H1 (cell line): ENCODE data around the gene DAGLA. TPM values are rescaled to one million over a fixed set of nuclear protein-coding genes. Genes with fewer than 3 reads are reported as not detected.

Experiments used
- CTCF ChIA-PET: fragments of 300-600 bp; sonication (Branson Sonifier 250); formaldehyde crosslinking; loops from one replicate; lab custom pipeline; 2021; ENCODE audit not compliant: partially characterized antibody; lab: Charles Lee
- POLR2A ChIA-PET: fragments of 300-600 bp; sonication (Branson Sonifier 250); formaldehyde crosslinking; loops from one replicate; lab custom pipeline; 2021; ENCODE audit warnings: inconsistent platforms; ENCODE audit not compliant: partially characterized antibody; lab: Charles Lee
- DNase-seq, 2 experiments: peaks; one replicate each; pipeline versions ENCODE4 v3.0.0 to v3.0.0-alpha.2; 2010 to 2022; ENCODE audit warnings: low spot score in 2 of 2, low read depth in 1 of 2, mixed read lengths in 1 of 2
- FAIRE-seq: peaks from 2 replicates; lab custom pipeline; 2011; peaks lifted over from hg19 to GRCh38; lab: Jason Lieb, UNC
- H2AFZ ChIP-seq: 2 replicates; pipeline ENCODE4 v1.8.1; 2012; ENCODE audit warnings: low read length, inconsistent platforms
- H2AK5ac ChIP-seq: 2 replicates; pipeline ENCODE4 v1.6.1; 2013; ENCODE audit warnings: low read depth, low read length
- H2BK120ac ChIP-seq: replicated peaks from 2 replicates; pipeline ENCODE3; 2013; ENCODE audit warnings: low read depth, low read length, inconsistent platforms
- H2BK12ac ChIP-seq: 2 replicates; pipeline ENCODE4 v1.6.1; 2013; ENCODE audit warnings: low read depth, low read length
- H2BK15ac ChIP-seq: 2 replicates; pipeline ENCODE4 v1.6.1; 2013; ENCODE audit warnings: low read length
- H2BK20ac ChIP-seq: 2 replicates; pipeline ENCODE4 v1.6.1; 2013; ENCODE audit warnings: low read length
- H2BK5ac ChIP-seq: 2 replicates; pipeline ENCODE4 v1.6.1; 2013; ENCODE audit warnings: low read depth, low read length
- H3K14ac ChIP-seq: 2 replicates; pipeline ENCODE4 v1.6.1; 2013; ENCODE audit warnings: inconsistent platforms; ENCODE audit not compliant: insufficient read length
- H3K18ac ChIP-seq: 2 replicates; pipeline ENCODE4 v1.6.1; 2013; ENCODE audit warnings: low read length; ENCODE audit errors: extremely low read depth
- H3K23ac ChIP-seq: 2 replicates; pipeline ENCODE4 v1.6.1; 2013; ENCODE audit warnings: inconsistent platforms; ENCODE audit not compliant: insufficient read length
- H3K23me2 ChIP-seq: 2 replicates; pipeline ENCODE4 v1.6.1; 2013; ENCODE audit warnings: low read depth, low read length
- H3K27ac ChIP-seq: 2 replicates; pipeline ENCODE4 v1.6.1; 2011; ENCODE audit warnings: low read depth, low read length, inconsistent platforms
- H3K27me3 ChIP-seq, 4 experiments: replicated peaks in 1 of 4; 1 replicate in 1 of 4; 2 replicates in 3 of 4; pipeline versions ENCODE4 v1.6.1 to v1.8.1; 2011 to 2013; ENCODE audit warnings: low read length in 3 of 4, mild to moderate bottlenecking in 3 of 4, inconsistent platforms in 2 of 4, mixed read lengths in 2 of 4, moderate library complexity in 1 of 4; ENCODE audit not compliant: control insufficient read depth in 3 of 4, insufficient read depth in 3 of 4; ENCODE audit errors: extremely low read depth in 1 of 4
- H3K36me3 ChIP-seq, 4 experiments: 2 replicates each; pipeline versions ENCODE4 v1.6.1 to v1.8.1; 2011 to 2013; ENCODE audit warnings: mild to moderate bottlenecking in 4 of 4, low read length in 3 of 4, moderate library complexity in 2 of 4, control low read depth in 1 of 4, inconsistent platforms in 1 of 4; ENCODE audit not compliant: insufficient read depth in 4 of 4, control insufficient read depth in 2 of 4
- H3K4ac ChIP-seq: replicated peaks from 2 replicates; pipeline ENCODE3; 2013; ENCODE audit warnings: low read length, low read depth, mixed read lengths, inconsistent platforms; ENCODE audit not compliant: insufficient read length
- H3K4me1 ChIP-seq, 4 experiments: replicated peaks in 1 of 4; 1 replicate in 1 of 4; 2 replicates in 3 of 4; pipeline versions ENCODE4 v1.6.1 to v1.8.1; 2011 to 2013; ENCODE audit warnings: low read length in 3 of 4, inconsistent platforms in 2 of 4, mixed read lengths in 1 of 4; ENCODE audit not compliant: insufficient read depth in 4 of 4, control insufficient read depth in 3 of 4
- H3K4me2 ChIP-seq, 2 experiments: 2 replicates each; pipeline versions ENCODE4 v1.6.1 to v1.8.1; 2011 to 2013; ENCODE audit warnings: low read depth in 2 of 2, low read length in 2 of 2, control low read depth in 1 of 2, inconsistent platforms in 1 of 2, mild to moderate bottlenecking in 1 of 2; ENCODE audit not compliant: insufficient read depth in 1 of 2
- H3K4me3 ChIP-seq, 4 experiments: fragments of 200-600, 300-600 bp in 1 of 4; sonication (generic), shearing (Covaris generic), sonication (Bioruptor Twin) in 1 of 4; 2 replicates each; pipeline versions ENCODE4 v1.5.1 to v1.8.1; 2011 to 2016; ENCODE audit warnings: low read length in 4 of 4, low read depth in 3 of 4, control low read depth in 2 of 4, inconsistent platforms in 2 of 4, mild to moderate bottlenecking in 2 of 4, mixed read lengths in 1 of 4, moderate library complexity in 1 of 4; ENCODE audit not compliant: insufficient read depth in 2 of 4; ENCODE audit errors: extremely low read depth in 1 of 4
- H3K56ac ChIP-seq: replicated peaks from 2 replicates; pipeline ENCODE3; 2013; ENCODE audit warnings: low read depth, mild to moderate bottlenecking, mixed read lengths, low read length, inconsistent platforms; ENCODE audit not compliant: insufficient read length
- H3K79me1 ChIP-seq: 2 replicates; pipeline ENCODE4 v1.6.1; 2013; ENCODE audit warnings: low read depth, low read length, control low read depth
- H3K79me2 ChIP-seq, 2 experiments: 2 replicates each; pipeline versions ENCODE4 v1.6.1 to v1.8.1; 2012 to 2013; ENCODE audit warnings: low read length in 2 of 2, mild to moderate bottlenecking in 2 of 2, inconsistent platforms in 1 of 2; ENCODE audit not compliant: insufficient read depth in 2 of 2, control insufficient read depth in 1 of 2
- H3K9ac ChIP-seq, 4 experiments: replicated peaks in 1 of 4; 1 replicate in 1 of 4; 2 replicates in 3 of 4; pipeline versions ENCODE4 v1.6.1 to v1.8.1; 2011 to 2013; ENCODE audit warnings: low read depth in 3 of 4, low read length in 3 of 4, control low read depth in 2 of 4, mild to moderate bottlenecking in 2 of 4, moderate library complexity in 2 of 4, inconsistent platforms in 1 of 4; ENCODE audit errors: extremely low read depth in 1 of 4
- H3K9me3 ChIP-seq, 2 experiments: 2 replicates each; pipeline versions ENCODE4 v1.6.1 to v1.8.1; 2012 to 2013; ENCODE audit warnings: mild to moderate bottlenecking in 2 of 2, moderate library complexity in 2 of 2, control low read depth in 1 of 2, inconsistent platforms in 1 of 2, low read depth in 1 of 2, low read length in 1 of 2, mixed read lengths in 1 of 2; ENCODE audit not compliant: insufficient read depth in 2 of 2
- H4K20me1 ChIP-seq, 2 experiments: replicated peaks in 1 of 2; 2 replicates each; pipeline versions ENCODE3 to v1.8.1; 2011 to 2013; ENCODE audit warnings: inconsistent platforms in 2 of 2, low read length in 2 of 2, mild to moderate bottlenecking in 1 of 2; ENCODE audit not compliant: insufficient read depth in 2 of 2, control insufficient read depth in 1 of 2
- H4K5ac ChIP-seq: 2 replicates; pipeline ENCODE4 v1.6.1; 2013; ENCODE audit warnings: low read length, low read depth, mixed read lengths, inconsistent platforms; ENCODE audit not compliant: insufficient read length
- H4K8ac ChIP-seq: 2 replicates; pipeline ENCODE4 v1.8.0; 2013; ENCODE audit warnings: mild to moderate bottlenecking, moderate library complexity, low read length, inconsistent platforms; ENCODE audit not compliant: insufficient read depth; ENCODE audit errors: extremely low read depth
- H4K91ac ChIP-seq: replicated peaks from 2 replicates; pipeline ENCODE3; 2013; ENCODE audit warnings: low read length, mixed read lengths, inconsistent platforms; ENCODE audit not compliant: insufficient read length
- E2F6 ChIP-seq: IDR thresholded peaks from 2 replicates; pipeline ENCODE4 v1.6.1; 2012; ENCODE audit warnings: inconsistent platforms
- SIX5 ChIP-seq: IDR thresholded peaks from 2 replicates; pipeline ENCODE4 v1.6.1; 2011; ENCODE audit warnings: mild to moderate bottlenecking, low read depth, low read length
- USF2 ChIP-seq: IDR thresholded peaks from 2 replicates; pipeline ENCODE4 v1.6.1; 2011; ENCODE audit warnings: low read length, improper control_type of control experiment
- WGBS, 2 experiments: shearing (Covaris generic) in 1 of 2; methylation state at CpG; one replicate each; pipeline versions ENCODE4 v1.1.6 to v1.1.7; 2013 to 2015; ENCODE audit warnings: low lambda C conversion rate in 2 of 2, mixed read lengths in 2 of 2, inconsistent platforms in 1 of 2, low coverage in 1 of 2, missing lambda C conversion rate in 1 of 2; ENCODE audit not compliant: insufficient replicate concordance in 2 of 2, insufficient coverage in 1 of 2, insufficient read length in 1 of 2; ENCODE audit errors: extremely low coverage in 1 of 2, missing lambda C conversion rate in 1 of 2; 5-methylcytosine and 5-hydroxymethylcytosine counted together
- polyA plus RNA-seq, 7 experiments: library from polyadenylated mRNA; depleted of rRNA in 3 of 7; stranded (reverse) in 5 of 7; unstranded in 2 of 7; fragments of >200 nt in 5 of 7; fragments of 200-250 nt in 2 of 7; gene quantifications; 1 replicate in 5 of 7; 2 replicates in 1 of 7; 4 replicates in 1 of 7; pipeline versions ENCODE4 v1.2.1 to v1.2.3, GENCODE V29; 2011 to 2013; ENCODE audit warnings: missing spikeins in 2 of 7, mixed read lengths in 2 of 7
- total RNA-seq: library from RNA; stranded (reverse); fragmentation: NEBNext Ultra II Directional; extraction: Animal tissue kit (Norgen Biotek cat#: 25700); gene quantifications from 2 replicates; pipeline ENCODE4 v1.2.1, GENCODE V29; 2021

DAGLA gene
- total and polyA plus RNA-seq, 2 of the 8 experiments (the other 6 are each of a cell fraction or from before 2014, with no cell fraction given), result 3.6 to 6.6 TPM

GRCh38 chr11:61756452-61757212 is 76.4 kb downstream of the DAGLA start:
- Histone ChIP-seq H3K4me2 (no peak overlapping the region), H3K79me1 (no peaks in the 10 kb centered on the region), H2BK120ac (no peak overlapping the region), H3K79me2 (no peaks in the 10 kb centered on the region), H2BK20ac (peak overlapping the region; percentile 34; the same call in 1 of the 2 replicates), H2BK5ac (peak overlapping the region; percentile 75; the same call in 1 of the 2 replicates), H3K4me3 (no peak overlapping the region), H3K14ac (no peak overlapping the region), H3K36me3 (no peaks in the 10 kb centered on the region), H3K18ac (peak overlapping the region; percentile 38; the same call in 1 of the 2 replicates), H4K91ac (no peak overlapping the region), H2AFZ (no peak overlapping the region), H4K5ac (no peak overlapping the region), H2AK5ac (peak overlapping the region; percentile 83; the same call in 1 of the 2 replicates), H3K4ac (no peak overlapping the region), H4K8ac (no peak overlapping the region), H3K27me3 (peaks cover 4 to 21% (median 15%) of the 10 kb centered on the region in 4 experiments), H4K20me1 (peaks cover 0 to 1% of the 10 kb centered on the region in 2 experiments), H3K9me3 (no peaks in the 10 kb centered on the region), H3K23ac (no peak overlapping the region), H2BK12ac (peak overlapping the region; percentile 81; the same call in 1 of the 2 replicates), H3K23me2 (no peaks in the 10 kb centered on the region), H3K9ac (no peak overlapping the region), H3K56ac (no peak overlapping the region), H3K4me1 (peaks cover 0 to 19% (median 13%) of the 10 kb centered on the region in 4 experiments; a peak in 6 of 7 replicates), H3K27ac (no peak overlapping the region), H2BK15ac (peak overlapping the region; percentile 95; the same call in 1 of the 2 replicates)
- 74% methylated on average over 8 of the region's 9 CpGs; no CpG with 5 or more reads in 1 of the 2 experiments for WGBS, 2 experiments
- DNase-seq (no peak), FAIRE-seq (no peak)
- ChIA-PET CTCF (interaction anchor here (0.5 to 6.0 kb wide), 10 partner anchors 10 to 373 kb away, joined by 3 to 48 read pairs (median 4); no protein-coding TSS in a partner anchor), POLR2A (interaction anchor here (3.5 kb wide), 1 partner anchor 36 kb away, joined by 13 read pairs; the partner anchor contains the start of genes FEN1 and TMEM258)
- TF ChIP-seq E2F6 (no peak), SIX5 (no peak), USF2 (no peak)
